GM20431 (cell line): ENCODE data around the gene TTLL11.
"Not testable (repeated sequence)": the region's sequence is repeated elsewhere in the genome, so short reads cannot be mapped to it uniquely, and the experiment has no call there.

Experiments used
- in situ Hi-C: fragments of 300-500 bp; cut with MseI, MboI; formaldehyde crosslinking; loops from one replicate; pipeline ENCODE4 v1.15.0; 2020; ENCODE audit warnings: low sequenced_read_pairs; ENCODE audit not compliant: unreplicated experiment

Gene TTLL11

GRCh38 chr9:121814594-121814993 lies 278.5 kb downstream of the TTLL11 start:
- in situ Hi-C loops = no loop called here

GRCh38 chr9:121813519-121814210 lies 279.4 kb downstream of the TTLL11 start:
- in situ Hi-C loops = no loop called here

GRCh38 chr9:121812159-121812735 lies 280.9 kb downstream of the TTLL11 start:
- in situ Hi-C loops = no loop called here

GRCh38 chr9:121811751-121812150 lies 281.4 kb downstream of the TTLL11 start:
- in situ Hi-C loops = no loop called here

GRCh38 chr9:121811140-121811539 lies 282.0 kb downstream of the TTLL11 start:
- in situ Hi-C loops = no loop called here

GRCh38 chr9:121810489-121810888 lies 282.6 kb downstream of the TTLL11 start:
- in situ Hi-C loops = no loop called here

GRCh38 chr9:121809356-121810050 lies 283.6 kb downstream of the TTLL11 start:
- in situ Hi-C loops = no loop called here

GRCh38 chr9:121808781-121809180 lies 284.3 kb downstream of the TTLL11 start:
- in situ Hi-C loops = no loop called here

- in situ Hi-C loops = no loop called here
These were observed 285.3 kb downstream of the TTLL11 start for GRCh38 chr9:121807823-121808278.

- in situ Hi-C loops = no loop called here
These were observed 285.9 kb downstream of the TTLL11 start for GRCh38 chr9:121807069-121807822.

- in situ Hi-C loops = no loop called here
These were observed 290.4 kb downstream of the TTLL11 start for GRCh38 chr9:121802753-121803152.

GRCh38 chr9:121801579-121801978 lies 291.5 kb downstream of the TTLL11 start:
- in situ Hi-C loops = no loop called here

- in situ Hi-C loops = no loop called here
These were observed 292.7 kb downstream of the TTLL11 start for GRCh38 chr9:121800376-121800775.

- in situ Hi-C loops = no loop called here
These were observed 294.2 kb downstream of the TTLL11 start for GRCh38 chr9:121798941-121799340.

- in situ Hi-C loops = no loop called here
These were observed 296.0 kb downstream of the TTLL11 start for GRCh38 chr9:121797081-121797480.

- in situ Hi-C loops = not testable (repeated sequence)
These were observed 298.8 kb downstream of the TTLL11 start for GRCh38 chr9:121794334-121794733.

- in situ Hi-C loops = not testable (repeated sequence)
These were observed 300.6 kb downstream of the TTLL11 start for GRCh38 chr9:121792476-121792875.

- in situ Hi-C loops = no loop called here
These were observed 302.3 kb downstream of the TTLL11 start for GRCh38 chr9:121790841-121791240.

- in situ Hi-C loops = no loop called here
These were observed 304.3 kb downstream of the TTLL11 start for GRCh38 chr9:121788686-121789366.

- in situ Hi-C loops = no loop called here
These were observed 306.1 kb downstream of the TTLL11 start for GRCh38 chr9:121786998-121787422.
